Panc1 (cell line): ENCODE measurements around the gene RNF214. TPM values are rescaled to one million over a fixed set of nuclear protein-coding genes. Genes with fewer than 3 reads are reported as not detected.

Experiments used
- ATAC-seq: fragments of 200-7000 bp; cut with Tn5 transposase; 2 replicates; pipeline ENCODE4 v1.9.1; 2020; ENCODE audit warnings: mild to moderate bottlenecking, moderate library complexity
- BruUV-seq: library from RNA; stranded (reverse); fragments of 400-500 nt; replicated peaks from 2 replicates; lab custom pipeline; 2021; lab: Mats Ljungman, UMichigan
- CTCF ChIA-PET: fragments of 300-600 bp; sonication (Branson Sonifier 250); formaldehyde crosslinking; loops from one replicate; lab custom pipeline; 2022; ENCODE audit warnings: antibody characterized with exemption; lab: Charles Lee
- POLR2A ChIA-PET: fragments of 300-600 bp; sonication (Branson Sonifier 250); formaldehyde crosslinking; loops from one replicate; lab custom pipeline; 2022; ENCODE audit warnings: antibody characterized with exemption; lab: Charles Lee
- DNase-seq: peaks from one replicate; pipeline ENCODE4 v3.0.0-alpha.2; 2010; ENCODE audit warnings: low read depth, low spot score
- H3K27ac ChIP-seq: 2 replicates; pipeline ENCODE4 v1.5.1; 2011; ENCODE audit warnings: mild to moderate bottlenecking, low read length, inconsistent platforms
- H3K27me3 ChIP-seq: fragments of 200-500 bp; sonication (Bioruptor generic); 2 replicates; pipeline ENCODE4 v1.6.0; 2014; ENCODE audit warnings: low read length, inconsistent platforms; ENCODE audit not compliant: control insufficient read depth, insufficient read depth
- H3K36me3 ChIP-seq: fragments of 200-500 bp; sonication (Bioruptor generic); 2 replicates; pipeline ENCODE4 v1.5.1; 2014; ENCODE audit warnings: inconsistent platforms, mild to moderate bottlenecking, low read length, moderate library complexity; ENCODE audit not compliant: control insufficient read depth, insufficient read depth
- H3K4me1 ChIP-seq: 2 replicates; pipeline ENCODE4 v1.5.1; 2011; ENCODE audit warnings: inconsistent platforms, mild to moderate bottlenecking, low read length, moderate library complexity; ENCODE audit not compliant: control insufficient read depth, insufficient read depth
- H3K4me3 ChIP-seq, 2 experiments: 2 replicates each; pipeline ENCODE4 v1.5.1; 2011 to 2012; ENCODE audit warnings: low read depth in 2 of 2, low read length in 2 of 2, mild to moderate bottlenecking in 2 of 2, inconsistent platforms in 1 of 2, moderate library complexity in 1 of 2
- H3K9me3 ChIP-seq: fragments of 200-500 bp; sonication (Bioruptor generic); 2 replicates; pipeline ENCODE4 v1.5.1; 2014; ENCODE audit warnings: low read depth, mild to moderate bottlenecking, inconsistent platforms, low read length, moderate library complexity; ENCODE audit not compliant: control insufficient read depth, insufficient read depth
- POLR2AphosphoS5 ChIP-seq: IDR thresholded peaks from 2 replicates; pipeline ENCODE4 v1.6.1; 2012; ENCODE audit warnings: mild to moderate bottlenecking, low read depth, low read length, moderate library complexity
- SIN3A ChIP-seq: IDR thresholded peaks from 2 replicates; pipeline ENCODE4 v1.6.1; 2012; ENCODE audit warnings: low read depth, mild to moderate bottlenecking, low read length, moderate library complexity, borderline replicate concordance; ENCODE audit not compliant: insufficient read depth
- TCF7L2 ChIP-seq: IDR thresholded peaks from 2 replicates; pipeline ENCODE4 v1.6.1; 2011; ENCODE audit warnings: mild to moderate bottlenecking, low read depth, low read length, inconsistent platforms
- in situ Hi-C: cut with HindIII; loops from 2 replicates; pipeline ENCODE4 v1.10.0; 2016; ENCODE audit warnings: low sequenced_read_pairs, low pct_unique_long_range_greater_than_20kb
- intact Hi-C: fragments of 100-400 bp; cut with micrococcal nuclease; formaldehyde crosslinking; loops from one replicate; pipeline ENCODE4 v1.10.0; 2022; ENCODE audit not compliant: unreplicated experiment
- total RNA-seq: library from RNA; stranded (reverse); gene quantifications from one replicate; pipeline ENCODE4 v1.2.1, GENCODE V29; 2021; ENCODE audit not compliant: unreplicated experiment
- TF ChIP-seq, protein P1 (sequence below), 2 experiments: IDR thresholded peaks; 2 replicates each; pipeline ENCODE4 v1.6.1; 2011 to 2012; ENCODE audit warnings: low read depth in 2 of 2, control low read depth in 1 of 2, low read length in 1 of 2, mild to moderate bottlenecking in 1 of 2, moderate library complexity in 1 of 2; ENCODE audit not compliant: insufficient read depth in 1 of 2
- TF ChIP-seq, protein P2 (sequence below): fragments of 450-650 bp; IDR thresholded peaks from 2 replicates; pipeline ENCODE4 v1.5.1; 2017; ENCODE audit warnings: mild to moderate bottlenecking

The RNF214 gene
- total RNA-seq, 1 experiment from 2014 or later = 39.7 TPM

DNA sequence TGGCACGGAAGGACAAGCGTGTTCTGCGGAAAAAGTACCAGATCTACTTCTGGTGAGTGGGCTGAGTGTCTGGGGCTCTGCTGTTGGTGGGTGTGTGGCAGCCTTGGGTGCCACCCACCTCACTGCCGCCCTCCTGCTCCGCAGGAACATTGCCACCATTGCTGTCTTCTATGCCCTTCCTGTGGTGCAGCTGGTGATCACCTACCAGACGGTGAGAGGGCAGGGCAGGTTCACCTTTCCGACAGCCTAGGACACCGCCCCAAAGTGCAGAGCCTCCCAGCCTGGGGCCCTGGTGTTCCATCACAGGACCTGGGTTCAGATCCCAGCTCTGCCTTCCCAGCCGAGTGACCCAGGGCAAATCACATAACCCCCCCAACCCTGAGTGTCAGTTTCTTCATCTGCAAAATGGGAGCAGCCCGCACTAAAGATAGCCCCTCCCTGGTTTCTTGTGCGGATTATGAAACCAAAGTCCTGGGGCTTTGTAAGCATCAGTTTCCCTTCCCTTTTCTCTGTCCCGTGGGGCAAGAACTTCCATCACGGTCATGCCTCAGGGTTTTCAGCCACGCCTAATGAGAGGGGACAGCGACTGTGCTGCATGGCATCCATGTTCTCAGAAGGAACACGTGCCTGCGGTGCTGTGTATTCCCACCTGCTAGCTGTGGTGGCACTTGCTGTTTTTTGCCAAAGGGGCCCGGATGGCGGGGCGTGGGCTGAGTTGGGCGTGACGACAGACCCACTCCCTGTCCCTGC lies 43.1 kb upstream of the RNF214 start:
- POLR2A ChIA-PET = no interaction called here
- CTCF ChIA-PET = no interaction called here
- Histone ChIP-seq H3K27ac (no peak overlapping the region), H3K4me3 (no peak overlapping the region), H3K27me3 (no peaks in the 10 kb centered on the region), H3K36me3 (no peaks in the 10 kb centered on the region), H3K9me3 (no peaks in the 10 kb centered on the region), H3K4me1 (no peaks in the 10 kb centered on the region)
- DNase-seq (no peak), ATAC-seq (no peak)
- BruUV-seq = no TSS peak
- intact Hi-C loops = no loop called here
- TF ChIP-seq SIN3A = no peak
- no peak for TF ChIP-seq TCF7L2
- TF ChIP-seq, protein P1, sequence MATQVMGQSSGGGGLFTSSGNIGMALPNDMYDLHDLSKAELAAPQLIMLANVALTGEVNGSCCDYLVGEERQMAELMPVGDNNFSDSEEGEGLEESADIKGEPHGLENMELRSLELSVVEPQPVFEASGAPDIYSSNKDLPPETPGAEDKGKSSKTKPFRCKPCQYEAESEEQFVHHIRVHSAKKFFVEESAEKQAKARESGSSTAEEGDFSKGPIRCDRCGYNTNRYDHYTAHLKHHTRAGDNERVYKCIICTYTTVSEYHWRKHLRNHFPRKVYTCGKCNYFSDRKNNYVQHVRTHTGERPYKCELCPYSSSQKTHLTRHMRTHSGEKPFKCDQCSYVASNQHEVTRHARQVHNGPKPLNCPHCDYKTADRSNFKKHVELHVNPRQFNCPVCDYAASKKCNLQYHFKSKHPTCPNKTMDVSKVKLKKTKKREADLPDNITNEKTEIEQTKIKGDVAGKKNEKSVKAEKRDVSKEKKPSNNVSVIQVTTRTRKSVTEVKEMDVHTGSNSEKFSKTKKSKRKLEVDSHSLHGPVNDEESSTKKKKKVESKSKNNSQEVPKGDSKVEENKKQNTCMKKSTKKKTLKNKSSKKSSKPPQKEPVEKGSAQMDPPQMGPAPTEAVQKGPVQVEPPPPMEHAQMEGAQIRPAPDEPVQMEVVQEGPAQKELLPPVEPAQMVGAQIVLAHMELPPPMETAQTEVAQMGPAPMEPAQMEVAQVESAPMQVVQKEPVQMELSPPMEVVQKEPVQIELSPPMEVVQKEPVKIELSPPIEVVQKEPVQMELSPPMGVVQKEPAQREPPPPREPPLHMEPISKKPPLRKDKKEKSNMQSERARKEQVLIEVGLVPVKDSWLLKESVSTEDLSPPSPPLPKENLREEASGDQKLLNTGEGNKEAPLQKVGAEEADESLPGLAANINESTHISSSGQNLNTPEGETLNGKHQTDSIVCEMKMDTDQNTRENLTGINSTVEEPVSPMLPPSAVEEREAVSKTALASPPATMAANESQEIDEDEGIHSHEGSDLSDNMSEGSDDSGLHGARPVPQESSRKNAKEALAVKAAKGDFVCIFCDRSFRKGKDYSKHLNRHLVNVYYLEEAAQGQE (IDR thresholded peaks at IDR 0.05; ENCODE audit: insufficient read depth in 1 of 2, low read depth in 2 of 2, low read length in 1 of 2) = no peak
- no peak for TF ChIP-seq POLR2AphosphoS5
- TF ChIP-seq, protein P2, sequence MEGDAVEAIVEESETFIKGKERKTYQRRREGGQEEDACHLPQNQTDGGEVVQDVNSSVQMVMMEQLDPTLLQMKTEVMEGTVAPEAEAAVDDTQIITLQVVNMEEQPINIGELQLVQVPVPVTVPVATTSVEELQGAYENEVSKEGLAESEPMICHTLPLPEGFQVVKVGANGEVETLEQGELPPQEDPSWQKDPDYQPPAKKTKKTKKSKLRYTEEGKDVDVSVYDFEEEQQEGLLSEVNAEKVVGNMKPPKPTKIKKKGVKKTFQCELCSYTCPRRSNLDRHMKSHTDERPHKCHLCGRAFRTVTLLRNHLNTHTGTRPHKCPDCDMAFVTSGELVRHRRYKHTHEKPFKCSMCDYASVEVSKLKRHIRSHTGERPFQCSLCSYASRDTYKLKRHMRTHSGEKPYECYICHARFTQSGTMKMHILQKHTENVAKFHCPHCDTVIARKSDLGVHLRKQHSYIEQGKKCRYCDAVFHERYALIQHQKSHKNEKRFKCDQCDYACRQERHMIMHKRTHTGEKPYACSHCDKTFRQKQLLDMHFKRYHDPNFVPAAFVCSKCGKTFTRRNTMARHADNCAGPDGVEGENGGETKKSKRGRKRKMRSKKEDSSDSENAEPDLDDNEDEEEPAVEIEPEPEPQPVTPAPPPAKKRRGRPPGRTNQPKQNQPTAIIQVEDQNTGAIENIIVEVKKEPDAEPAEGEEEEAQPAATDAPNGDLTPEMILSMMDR = no peak
- in situ Hi-C loops = no loop called here

DNA sequence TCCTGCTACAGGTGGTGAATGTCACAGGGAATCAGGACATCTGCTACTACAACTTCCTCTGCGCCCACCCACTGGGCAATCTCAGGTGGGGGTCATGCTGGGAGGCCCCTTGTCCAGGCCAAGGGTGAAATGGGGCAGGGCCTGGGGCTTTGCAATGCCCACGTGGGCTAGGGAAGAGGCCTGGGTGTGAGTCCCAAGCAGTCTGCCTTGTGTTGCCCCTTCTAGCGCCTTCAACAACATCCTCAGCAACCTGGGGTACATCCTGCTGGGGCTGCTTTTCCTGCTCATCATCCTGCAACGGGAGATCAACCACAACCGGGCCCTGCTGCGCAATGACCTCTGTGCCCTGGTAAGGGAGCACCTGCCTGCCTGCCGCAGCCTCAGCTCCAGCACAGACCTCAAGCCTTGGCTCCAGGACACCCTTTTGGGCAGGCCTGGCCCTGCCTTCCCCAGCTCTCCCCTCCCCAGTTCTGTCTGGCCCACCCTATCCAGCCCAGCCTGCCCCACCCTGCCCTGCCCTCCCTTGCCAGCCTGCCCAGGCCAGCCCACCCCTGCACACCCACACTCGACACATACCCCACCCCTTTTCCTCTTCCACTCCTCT lies 42.4 kb upstream of the RNF214 start:
- intact Hi-C loops = no loop called here
- in situ Hi-C loops = no loop called here
- ATAC-seq = no peak
- Histone ChIP-seq H3K27me3 (no peaks in the 10 kb centered on the region), H3K9me3 (no peaks in the 10 kb centered on the region), H3K27ac (no peak overlapping the region), H3K4me3 (no peak overlapping the region), H3K4me1 (no peaks in the 10 kb centered on the region), H3K36me3 (no peaks in the 10 kb centered on the region)
- TF ChIP-seq SIN3A (no peak), TCF7L2 (no peak), POLR2AphosphoS5 (no peak)
- TF ChIP-seq, protein P1 (IDR thresholded peaks at IDR 0.05; ENCODE audit: insufficient read depth in 1 of 2, low read depth in 2 of 2, low read length in 1 of 2) = no peak
- TF ChIP-seq, protein P2 = no peak
- DNase-seq = no peak
- BruUV-seq = no TSS peak
- POLR2A ChIA-PET = no interaction called here
- CTCF ChIA-PET = no interaction called here
